IMR-90 (cell line): ENCODE measurements around the gene TGFB1. TPM values are rescaled to one million over a fixed set of nuclear protein-coding genes. Genes with fewer than 3 reads are reported as not detected.

Experiments
- ATAC-seq: fragments of 200-7000 bp; cut with Tn5 transposase; 2 replicates; pipeline ENCODE4 v1.9.1; 2020; ENCODE audit warnings: low read depth, mild to moderate bottlenecking, moderate library complexity
- BruUV-seq: library from RNA; stranded (reverse); fragments of 400-500 nt; replicated peaks from 2 replicates; lab custom pipeline; 2021; lab: Mats Ljungman, UMichigan
- CTCF ChIA-PET: fragments of 300-600 bp; formaldehyde crosslinking; extraction: SDS; loops from one replicate; lab custom pipeline; 2021; ENCODE audit warnings: antibody characterized with exemption; lab: Yijun Ruan, JAX
- POLR2A ChIA-PET: fragments of 300-600 bp; sonication (Branson Sonifier 250); formaldehyde crosslinking; loops from one replicate; lab custom pipeline; 2022; ENCODE audit warnings: antibody characterized with exemption; ENCODE audit not compliant: unreplicated experiment; lab: Charles Lee
- DNase-seq: peaks from one replicate; pipeline ENCODE4 v3.0.0; 2013
- H2AFZ ChIP-seq: replicated peaks from 2 replicates; pipeline ENCODE3; 2013; ENCODE audit warnings: low read length, mild to moderate bottlenecking; ENCODE audit not compliant: poor library complexity
- H2AK5ac ChIP-seq: 2 replicates; pipeline ENCODE4 v1.6.1; 2013; ENCODE audit warnings: low read depth, low read length, inconsistent platforms
- H2AK9ac ChIP-seq: replicated peaks from 2 replicates; pipeline ENCODE3; 2013; ENCODE audit warnings: mild to moderate bottlenecking, low read depth, low read length, moderate library complexity; ENCODE audit not compliant: poor library complexity
- H2BK120ac ChIP-seq: 2 replicates; pipeline ENCODE4 v1.6.1; 2013; ENCODE audit warnings: low read depth, low read length, inconsistent platforms
- H2BK15ac ChIP-seq: 3 replicates; pipeline ENCODE4 v1.6.1; 2013; ENCODE audit warnings: low read depth, low read length, inconsistent platforms
- H2BK20ac ChIP-seq: 2 replicates; pipeline ENCODE4 v1.6.1; 2013; ENCODE audit warnings: low read depth, mild to moderate bottlenecking, inconsistent platforms, low read length, moderate library complexity
- H2BK5ac ChIP-seq: 2 replicates; pipeline ENCODE4 v1.6.1; 2013; ENCODE audit warnings: mild to moderate bottlenecking, low read depth, low read length, inconsistent platforms; ENCODE audit not compliant: poor library complexity, severe bottlenecking
- H3K14ac ChIP-seq: replicated peaks from 2 replicates; pipeline ENCODE4 v1.6.1; 2013; ENCODE audit warnings: low read depth, low read length, inconsistent platforms
- H3K18ac ChIP-seq: 2 replicates; pipeline ENCODE4 v1.6.1; 2013; ENCODE audit warnings: low read depth, low read length, control low read depth
- H3K23ac ChIP-seq: 2 replicates; pipeline ENCODE4 v1.6.1; 2013; ENCODE audit warnings: low read depth, low read length, inconsistent platforms
- H3K27ac ChIP-seq: 2 replicates; pipeline ENCODE4 v1.5.1; 2013; ENCODE audit warnings: mild to moderate bottlenecking, control low read depth, low read length; ENCODE audit not compliant: insufficient read depth
- H3K27me3 ChIP-seq: 2 replicates; pipeline ENCODE4 v1.6.1; 2013; ENCODE audit warnings: low read length; ENCODE audit not compliant: control insufficient read depth, insufficient read depth
- H3K36me3 ChIP-seq: 2 replicates; pipeline ENCODE4 v1.6.1; 2013; ENCODE audit warnings: low read length, mixed read lengths; ENCODE audit not compliant: control insufficient read depth, insufficient read depth
- H3K4ac ChIP-seq: 2 replicates; pipeline ENCODE4 v1.6.1; 2013; ENCODE audit warnings: low read depth, low read length, inconsistent platforms
- H3K4me1 ChIP-seq: 2 replicates; pipeline ENCODE4 v1.6.1; 2013; ENCODE audit warnings: low read length, mixed read lengths; ENCODE audit not compliant: control insufficient read depth, insufficient read depth
- H3K4me2 ChIP-seq: 2 replicates; pipeline ENCODE4 v1.6.1; 2013; ENCODE audit warnings: low read depth, mild to moderate bottlenecking, control low read depth, low read length, moderate library complexity
- H3K4me3 ChIP-seq: 2 replicates; pipeline ENCODE4 v1.5.1; 2013; ENCODE audit warnings: low read depth, mild to moderate bottlenecking, control low read depth, low read length, moderate library complexity; ENCODE audit not compliant: insufficient read depth
- H3K56ac ChIP-seq: 2 replicates; pipeline ENCODE4 v1.6.1; 2013; ENCODE audit warnings: low read length, inconsistent platforms; ENCODE audit not compliant: insufficient read depth; ENCODE audit errors: extremely low read depth
- H3K79me1 ChIP-seq, 2 experiments: 2 replicates each; pipeline ENCODE4 v1.6.1; 2013; ENCODE audit warnings: low read length in 2 of 2, inconsistent platforms in 1 of 2, low read depth in 1 of 2
- H3K9ac ChIP-seq: 2 replicates; pipeline ENCODE4 v1.6.1; 2013; ENCODE audit warnings: low read depth, low read length, control low read depth
- H3K9me1 ChIP-seq: 2 replicates; pipeline ENCODE4 v1.6.1; 2013; ENCODE audit warnings: low read length, inconsistent platforms; ENCODE audit not compliant: insufficient read depth
- H3K9me3 ChIP-seq: 2 replicates; pipeline ENCODE4 v1.6.1; 2013; ENCODE audit warnings: low read length; ENCODE audit not compliant: control insufficient read depth, insufficient read depth
- H4K20me1 ChIP-seq: 2 replicates; pipeline ENCODE4 v1.6.1; 2013; ENCODE audit warnings: low read length, inconsistent platforms; ENCODE audit not compliant: insufficient read depth
- H4K5ac ChIP-seq: 2 replicates; pipeline ENCODE4 v1.6.1; 2013; ENCODE audit warnings: mild to moderate bottlenecking, low read depth, low read length, control low read depth
- H4K8ac ChIP-seq, 2 experiments: 2 replicates each; pipeline ENCODE4 v1.6.1; 2013; ENCODE audit warnings: low read depth in 2 of 2, low read length in 2 of 2, control low read depth in 1 of 2, inconsistent platforms in 1 of 2
- H4K91ac ChIP-seq: 2 replicates; pipeline ENCODE4 v1.6.1; 2013; ENCODE audit warnings: low read depth, low read length, inconsistent platforms; ENCODE audit not compliant: insufficient read depth
- FOS ChIP-seq: fragments of 150-350 bp; IDR thresholded peaks from 2 replicates; pipeline ENCODE4 v1.6.1; 2016; ENCODE audit warnings: low read depth, low read length
- NFE2L2 ChIP-seq: fragments of 150-350 bp; IDR thresholded peaks from 2 replicates; pipeline ENCODE4 v1.6.1; 2016; ENCODE audit warnings: low read depth, mild to moderate bottlenecking, low read length
- POLR2A ChIP-seq: IDR thresholded peaks from 2 replicates; pipeline ENCODE4 v1.6.1; 2012; ENCODE audit warnings: mild to moderate bottlenecking, low read depth, low read length
- RAD21 ChIP-seq: IDR thresholded peaks from 2 replicates; pipeline ENCODE4 v1.6.1; 2012; ENCODE audit warnings: low read length, improper control_type of control experiment
- WGBS, 2 experiments: methylation state at CpG; one replicate each; pipeline versions ENCODE4 v1.1.5 to v1.1.7; 2013; ENCODE audit warnings: missing lambda C conversion rate in 2 of 2; ENCODE audit not compliant: insufficient read length in 1 of 2; ENCODE audit errors: extremely low coverage in 2 of 2; 5-methylcytosine and 5-hydroxymethylcytosine counted together
- dilution Hi-C: fragments of 300-500 bp; cut with HindIII; formaldehyde crosslinking; loops from one replicate; pipeline ENCODE4 v1.14.3; 2018; ENCODE audit warnings: low sequenced_read_pairs; ENCODE audit not compliant: unreplicated experiment
- in situ Hi-C: fragments of 300-500 bp; cut with MboI; formaldehyde crosslinking; loops from 3 replicates; pipeline ENCODE4 v1.14.3; 2019; ENCODE audit warnings: low sequenced_read_pairs, inconsistent platforms, mixed read lengths
- intact Hi-C: fragments of 100-400 bp; cut with micrococcal nuclease; formaldehyde crosslinking; loops from 2 replicates; pipeline ENCODE4 v1.10.0; 2022
- polyA plus RNA-seq, 3 experiments: library from polyadenylated mRNA; depleted of rRNA; stranded (reverse); fragments of >200 nt; gene quantifications; 2 replicates each; pipeline ENCODE4 v1.2.3, GENCODE V29; 2012; ENCODE audit warnings: low replicate concordance in 1 of 3
- total RNA-seq: library from RNA; depleted of rRNA; stranded (reverse); fragments of >200 nt; gene quantifications from 2 replicates; pipeline ENCODE4 v1.2.3, GENCODE V29; 2012
- TF ChIP-seq, protein P1 (sequence below): fragments of 150-350 bp; IDR thresholded peaks from 2 replicates; pipeline ENCODE4 v1.6.1; 2017; ENCODE audit warnings: mild to moderate bottlenecking, antibody characterized with exemption, low read length, low read depth
- TF ChIP-seq, protein P2 (sequence below): fragments of 150-350 bp; IDR thresholded peaks from 2 replicates; pipeline ENCODE4 v1.6.1; 2016; ENCODE audit warnings: low read depth, mild to moderate bottlenecking, low read length, moderate library complexity, borderline replicate concordance

Gene TGFB1
- total and polyA plus RNA-seq, 2 of the 4 experiments (the other 2 are of a cell fraction) = 3.2 to 26.7 TPM

DNA sequence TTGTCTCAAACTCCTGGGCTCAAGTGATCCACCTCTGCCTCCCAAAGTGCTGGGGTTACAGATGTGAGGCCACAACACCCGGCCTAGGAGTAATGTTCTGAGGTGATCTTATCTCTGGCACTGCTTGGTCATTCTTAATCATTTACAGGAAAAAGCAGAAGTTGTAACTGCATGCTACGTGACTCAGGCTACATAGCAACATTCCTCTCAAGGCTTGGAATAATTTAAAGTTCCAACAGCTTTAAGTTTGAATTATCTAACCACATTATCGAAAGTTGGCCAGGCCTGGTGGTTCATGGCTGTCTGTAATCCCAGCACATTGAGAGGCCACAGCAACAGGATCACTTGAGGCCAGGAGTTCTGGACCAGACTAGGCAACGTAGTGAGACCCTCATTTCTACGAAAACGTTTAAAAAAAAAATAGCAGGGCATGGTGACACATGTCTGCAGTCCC is 14.2 kb upstream of the TGFB1 start:
- WGBS, 2 experiments = 18% methylated on average over 4 of the region's 6 CpGs; no CpG with 5 or more reads in 1 of the 2 experiments
- H3K9ac ChIP-seq = peak overlapping the region; percentile 33
- dilution Hi-C loops = no loop called here
- no peak for TF ChIP-seq RAD21
- 0 out of 2 replicates have a peak, but pooled peaks have one; percentile 21 for TF ChIP-seq POLR2A
- peak; percentile 80 for TF ChIP-seq NFE2L2
- TF ChIP-seq, protein P1, sequence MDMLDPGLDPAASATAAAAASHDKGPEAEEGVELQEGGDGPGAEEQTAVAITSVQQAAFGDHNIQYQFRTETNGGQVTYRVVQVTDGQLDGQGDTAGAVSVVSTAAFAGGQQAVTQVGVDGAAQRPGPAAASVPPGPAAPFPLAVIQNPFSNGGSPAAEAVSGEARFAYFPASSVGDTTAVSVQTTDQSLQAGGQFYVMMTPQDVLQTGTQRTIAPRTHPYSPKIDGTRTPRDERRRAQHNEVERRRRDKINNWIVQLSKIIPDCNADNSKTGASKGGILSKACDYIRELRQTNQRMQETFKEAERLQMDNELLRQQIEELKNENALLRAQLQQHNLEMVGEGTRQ = no peak
- peak; percentile 63; the same call in 1 of the 2 replicates for TF ChIP-seq FOS
- TF ChIP-seq, protein P2, sequence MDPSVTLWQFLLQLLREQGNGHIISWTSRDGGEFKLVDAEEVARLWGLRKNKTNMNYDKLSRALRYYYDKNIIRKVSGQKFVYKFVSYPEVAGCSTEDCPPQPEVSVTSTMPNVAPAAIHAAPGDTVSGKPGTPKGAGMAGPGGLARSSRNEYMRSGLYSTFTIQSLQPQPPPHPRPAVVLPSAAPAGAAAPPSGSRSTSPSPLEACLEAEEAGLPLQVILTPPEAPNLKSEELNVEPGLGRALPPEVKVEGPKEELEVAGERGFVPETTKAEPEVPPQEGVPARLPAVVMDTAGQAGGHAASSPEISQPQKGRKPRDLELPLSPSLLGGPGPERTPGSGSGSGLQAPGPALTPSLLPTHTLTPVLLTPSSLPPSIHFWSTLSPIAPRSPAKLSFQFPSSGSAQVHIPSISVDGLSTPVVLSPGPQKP = no peak
- no peaks in the 10 kb centered on the region for H3K27me3 ChIP-seq
- H3K4me2 ChIP-seq = peak overlapping the region; percentile 24
- ChIA-PET CTCF (no interaction called here), POLR2A (interaction anchor here (0.7 kb wide), 1 partner anchor 36 kb away, joined by 4 read pairs; no protein-coding TSS in a partner anchor)
- H3K27ac ChIP-seq = peak overlapping the region; percentile 96
- peak overlapping the region; percentile 76 for H3K14ac ChIP-seq
- DNase-seq (peak; percentile 96), ATAC-seq (peak; percentile 51)
- H3K9me1 ChIP-seq = peaks cover 7% of the 10 kb centered on the region; the same call in 1 of the 2 replicates
- no peak overlapping the region for H3K4me3 ChIP-seq
- H3K18ac ChIP-seq = peak overlapping the region; percentile 84
- no peaks in the 10 kb centered on the region for H3K9me3 ChIP-seq
- H2BK5ac ChIP-seq = peak overlapping the region; percentile 98
- peak overlapping the region; percentile 46 to 88; a peak in 3 of 4 replicates for H4K8ac ChIP-seq
- peaks cover 16% of the 10 kb centered on the region for H3K4me1 ChIP-seq
- intact Hi-C loops = no loop called here
- H4K20me1 ChIP-seq = no peaks in the 10 kb centered on the region
- H4K91ac ChIP-seq = peak overlapping the region; percentile 94
- peak overlapping the region; percentile 86 for H3K23ac ChIP-seq
- peak overlapping the region; percentile 80 for H2BK20ac ChIP-seq
- peaks cover 30 to 50% of the 10 kb centered on the region in 2 experiments for H3K79me1 ChIP-seq
- BruUV-seq = no TSS peak
- H2BK120ac ChIP-seq = peak overlapping the region; percentile 93
- H3K56ac ChIP-seq = peak overlapping the region; percentile 5
- H3K36me3 ChIP-seq = no peaks in the 10 kb centered on the region
- H2AFZ ChIP-seq = peak overlapping the region; percentile 64
- in situ Hi-C loops = no loop called here
- peak overlapping the region; percentile 87 for H4K5ac ChIP-seq
- H2AK5ac ChIP-seq = peak overlapping the region; percentile 95
- peak overlapping the region; percentile 70 for H2AK9ac ChIP-seq
- H3K4ac ChIP-seq = peak overlapping the region; percentile 91
- H2BK15ac ChIP-seq = peak overlapping the region; percentile 72; the same call in 2 of the 3 replicates
